AG20443 (cell line): Measurements from ENCODE around the gene SBK1.
"Not testable (repeated sequence)": the region's sequence is repeated elsewhere in the genome, so short reads cannot be mapped to it uniquely, and the experiment has no call there.

Experiments
- DNase-seq: peaks from one replicate; pipeline ENCODE4 v3.0.0; 2012; ENCODE audit warnings: low spot score, mixed read lengths

SBK1 gene

GRCh38 chr16:28291651-28292626, at the start of gene SBK1:
TSS of gene SBK1 (plus strand) at chr16:28292525. CDS start at chr16:28317392, 24,867 bp downstream.
- peak; percentile 94 for DNase-seq

- DNase-seq = not testable (repeated sequence)
Observed at GRCh38 chr16:28249483-28249882, 42.8 kb upstream of the SBK1 start.

GRCh38 chr16:28250999-28251398, 41.3 kb upstream of the SBK1 start:
- no peak for DNase-seq

GRCh38 chr16:28254158-28254557, 38.2 kb upstream of the SBK1 start:
- no peak for DNase-seq

- no peak for DNase-seq
Observed at GRCh38 chr16:28255838-28256237, 36.5 kb upstream of the SBK1 start.

- no peak for DNase-seq
Observed at GRCh38 chr16:28257256-28257655, 35.1 kb upstream of the SBK1 start.

GRCh38 chr16:28258567-28258966, 33.8 kb upstream of the SBK1 start:
- peak; percentile 62 for DNase-seq

- no peak for DNase-seq
Observed at GRCh38 chr16:28259091-28259780, 33.1 kb upstream of the SBK1 start.

GRCh38 chr16:28259781-28260150, 32.6 kb upstream of the SBK1 start:
- no peak for DNase-seq

GRCh38 chr16:28260193-28260592, 32.1 kb upstream of the SBK1 start:
- DNase-seq = no peak

- DNase-seq = no peak
Observed at GRCh38 chr16:28261942-28262341, 30.4 kb upstream of the SBK1 start.

- no peak for DNase-seq
Observed at GRCh38 chr16:28263305-28263704, 29.0 kb upstream of the SBK1 start.

GRCh38 chr16:28264656-28265055, 27.7 kb upstream of the SBK1 start:
- DNase-seq = peak; percentile 42

- no peak for DNase-seq
Observed at GRCh38 chr16:28265822-28266221, 26.5 kb upstream of the SBK1 start.

GRCh38 chr16:28267356-28267755, 25.0 kb upstream of the SBK1 start:
- DNase-seq = no peak

- DNase-seq = no peak
Observed at GRCh38 chr16:28273511-28273910, 18.8 kb upstream of the SBK1 start.

- no peak for DNase-seq
Observed at GRCh38 chr16:28274676-28275075, 17.6 kb upstream of the SBK1 start.

GRCh38 chr16:28276301-28276700, 16.0 kb upstream of the SBK1 start:
- peak; percentile 4 for DNase-seq

- DNase-seq = peak; percentile 92
Observed at GRCh38 chr16:28277537-28278388, 14.6 kb upstream of the SBK1 start.

- DNase-seq = no peak
Observed at GRCh38 chr16:28279006-28279405, 13.3 kb upstream of the SBK1 start.

GRCh38 chr16:28280881-28281836, 11.2 kb upstream of the SBK1 start:
- no peak for DNase-seq
